Thyroid gland (tissue), 4 donors: Measurements from ENCODE around the gene MBTPS2.

Experiments
- CTCF ChIP-seq, 6 experiments: fragments of 200-600 bp in 3 of 6; fragments of 450-650 bp in 3 of 6; sonication (generic) in 3 of 6; IDR thresholded peaks; one replicate each; pipeline ENCODE4 v1.5.1; 2016 to 2019; ENCODE audit warnings: antibody characterized with exemption in 6 of 6, mild to moderate bottlenecking in 2 of 6, inconsistent platforms in 1 of 6, moderate library complexity in 1 of 6
- POLR2A ChIP-seq, 2 donors: fragments of 450-650 bp; IDR thresholded peaks; one replicate each; pipeline ENCODE4 v1.6.1; 2017; ENCODE audit warnings: antibody characterized with exemption in 2 of 2, mild to moderate bottlenecking in 2 of 2, moderate library complexity in 1 of 2

- TF ChIP-seq POLR2A (IDR thresholded peaks at IDR 0.05): no peak
- no peak for TF ChIP-seq CTCF (IDR thresholded peaks at IDR 0.05)
These were observed 95.0 kb downstream of the MBTPS2 start for GRCh38 chrX:21934414-21934813.
